PC-3 (cell line): Measurements from ENCODE around the gene KDR. TPM values are rescaled to one million over a fixed set of nuclear protein-coding genes. Genes with fewer than 3 reads are reported as not detected.

Experiments used
- ATAC-seq: fragments of 200-7000 bp; cut with Tn5 transposase; 2 replicates; pipeline ENCODE4 v1.9.1; 2020; ENCODE audit warnings: mild to moderate bottlenecking, moderate library complexity
- BruUV-seq: library from RNA; stranded (reverse); fragments of 400-500 nt; replicated peaks from 2 replicates; lab custom pipeline; 2021; lab: Mats Ljungman, UMichigan
- CTCF ChIA-PET: fragments of 300-600 bp; sonication (Branson Sonifier 250); formaldehyde crosslinking; loops from one replicate; lab custom pipeline; 2022; ENCODE audit warnings: antibody characterized with exemption; lab: Charles Lee
- POLR2A ChIA-PET: fragments of 300-600 bp; sonication (Branson Sonifier 250); formaldehyde crosslinking; loops from one replicate; lab custom pipeline; 2022; ENCODE audit warnings: antibody characterized with exemption; ENCODE audit not compliant: unreplicated experiment; lab: Charles Lee
- DNase-seq: peaks from one replicate; pipeline ENCODE4 v3.0.0-alpha.2; 2015
- H2AFZ ChIP-seq: fragments of 300-600 bp; sonication (generic); 2 replicates; pipeline ENCODE4 v1.6.0; 2016; ENCODE audit warnings: antibody characterized with exemption, low read length
- H3F3A ChIP-seq: fragments of 300-600 bp; sonication (generic); one replicate; pipeline ENCODE4 v1.6.0; 2017; ENCODE audit warnings: antibody characterized with exemption, low read length, control low read depth, mild to moderate bottlenecking; ENCODE audit not compliant: unreplicated experiment
- H3K27ac ChIP-seq: fragments of 300-600 bp; sonication (generic); 2 replicates; pipeline ENCODE4 v1.5.1; 2016; ENCODE audit warnings: mild to moderate bottlenecking, low read length
- H3K27me3 ChIP-seq: fragments of 300-600 bp; sonication (generic); 2 replicates; pipeline ENCODE4 v1.6.1; 2016; ENCODE audit warnings: low read length, mixed read lengths
- H3K36me3 ChIP-seq: fragments of 300-600 bp; sonication (generic); 2 replicates; pipeline ENCODE4 v1.6.1; 2016; ENCODE audit warnings: low read depth, mixed run types, low read length, mixed read lengths
- H3K4me1 ChIP-seq: fragments of 300-600 bp; sonication (generic); 2 replicates; pipeline ENCODE4 v1.5.1; 2016; ENCODE audit warnings: low read length; ENCODE audit not compliant: insufficient read depth
- H3K4me2 ChIP-seq: fragments of 300-600 bp; sonication (generic); 2 replicates; pipeline ENCODE4 v1.6.0; 2016; ENCODE audit warnings: low read length
- H3K4me3 ChIP-seq: fragments of 300-600 bp; sonication (generic); 2 replicates; pipeline ENCODE4 v1.5.1; 2016; ENCODE audit warnings: mild to moderate bottlenecking, low read length, mixed read lengths
- H3K79me2 ChIP-seq: fragments of 300-600 bp; sonication (generic); 2 replicates; pipeline ENCODE4 v1.6.1; 2017; ENCODE audit warnings: low read length, mixed read lengths
- H3K9ac ChIP-seq: fragments of 300-600 bp; sonication (generic); 2 replicates; pipeline ENCODE4 v1.6.0; 2016; ENCODE audit warnings: mild to moderate bottlenecking, low read length
- H3K9me2 ChIP-seq: fragments of 300-600 bp; sonication (generic); replicated peaks from 2 replicates; pipeline ENCODE4 v1.6.1; 2016; ENCODE audit warnings: mixed run types, low read length, mixed read lengths
- H3K9me3 ChIP-seq: fragments of 300-600 bp; sonication (generic); 2 replicates; pipeline ENCODE4 v1.6.1; 2016; ENCODE audit warnings: low read length, mixed read lengths
- H4K20me1 ChIP-seq: fragments of 300-600 bp; sonication (generic); 2 replicates; pipeline ENCODE4 v1.6.1; 2016; ENCODE audit warnings: low read length, mixed read lengths
- CTCF ChIP-seq: fragments of 300-600 bp; sonication (generic); conservative IDR thresholded peaks from 2 replicates; pipeline ENCODE4 v1.5.1; 2017; ENCODE audit warnings: antibody characterized with exemption, low read depth, mild to moderate bottlenecking, low read length
- EZH2 ChIP-seq: fragments of 300-600 bp; sonication (generic); IDR thresholded peaks from one replicate; pipeline ENCODE4 v1.6.1; 2017; ENCODE audit warnings: antibody characterized with exemption, mild to moderate bottlenecking, low read length; ENCODE audit not compliant: unreplicated experiment
- EZH2phosphoT487 ChIP-seq: fragments of 300-600 bp; sonication (generic); IDR thresholded peaks from 2 replicates; pipeline ENCODE4 v1.6.1; 2018; ENCODE audit warnings: mild to moderate bottlenecking, antibody characterized with exemption, low read length, borderline replicate concordance
- intact Hi-C: fragments of 100-400 bp; cut with micrococcal nuclease; formaldehyde crosslinking; loops from 2 replicates; pipeline ENCODE4 v1.9.0; 2023
- total RNA-seq: library from RNA; depleted of rRNA; stranded (reverse); fragments of >200 nt; gene quantifications from 2 replicates; pipeline ENCODE4 v1.2.3, GENCODE V29; 2014

The KDR gene
- total RNA-seq, 1 experiment from 2014 or later, result 0.66 TPM

GRCh38 chr4:55123791-55124190 is 1.6 kb downstream of the KDR start:
- no peak for ATAC-seq

GRCh38 chr4:55122235-55122634 is 3.2 kb downstream of the KDR start:
- DNase-seq (peak; percentile 45), ATAC-seq (peak; percentile 45)
- no peak for TF ChIP-seq EZH2phosphoT487
- TF ChIP-seq EZH2, result no peak
- no peak for TF ChIP-seq CTCF
- intact Hi-C loops, result loop anchor here (5.0 kb wide), 1 partner anchor 200 kb away; no protein-coding TSS in a partner anchor
- Histone ChIP-seq H3K4me1 (peaks cover 11% of the 10 kb centered on the region; the same call in 1 of the 2 replicates), H3K79me2 (no peaks in the 10 kb centered on the region), H3K9ac (no peak overlapping the region), H3K9me2 (no peaks in the 10 kb centered on the region; the same call in 1 of the 2 replicates), H3K4me2 (no peak overlapping the region), H3K9me3 (no peaks in the 10 kb centered on the region), H3K4me3 (no peak overlapping the region), H3K27me3 (0 out of 2 replicates have a peak, but pooled peaks cover 4% of the 10 kb centered on the region), H3K27ac (no peak overlapping the region), H2AFZ (no peak overlapping the region), H3K36me3 (no peaks in the 10 kb centered on the region), H3F3A (no peaks in the 10 kb centered on the region), H4K20me1 (no peaks in the 10 kb centered on the region)
- no TSS peak for BruUV-seq
- ChIA-PET POLR2A (no interaction called here), CTCF (no interaction called here)

More at GRCh38 chr4:55123791-55124190, 1.6 kb downstream of the KDR start:
- no peaks in the 10 kb centered on the region for H3K79me2 ChIP-seq
- H3K9me3 ChIP-seq, result no peaks in the 10 kb centered on the region
- H3K9ac ChIP-seq, result no peak overlapping the region
- no peak overlapping the region for H2AFZ ChIP-seq
- no TSS peak for BruUV-seq
- ChIA-PET CTCF (no interaction called here), POLR2A (no interaction called here)
- H3K9me2 ChIP-seq, result no peaks in the 10 kb centered on the region; the same call in 1 of the 2 replicates
- H3K4me2 ChIP-seq, result no peak overlapping the region
- no peak overlapping the region for H3K27ac ChIP-seq
- H4K20me1 ChIP-seq, result no peaks in the 10 kb centered on the region
- H3K36me3 ChIP-seq, result no peaks in the 10 kb centered on the region
- H3F3A ChIP-seq, result no peaks in the 10 kb centered on the region
- intact Hi-C loops, result loop anchor here (5.0 kb wide), 1 partner anchor 199 kb away; no protein-coding TSS in a partner anchor
- no peak for DNase-seq
- H3K4me3 ChIP-seq, result no peak overlapping the region
- peaks cover 11% of the 10 kb centered on the region; the same call in 1 of the 2 replicates for H3K4me1 ChIP-seq
- H3K27me3 ChIP-seq, result 0 out of 2 replicates have a peak, but pooled peaks cover 4% of the 10 kb centered on the region
- TF ChIP-seq CTCF, result no peak

- no peak overlapping the region for H3K4me3 ChIP-seq
- POLR2A ChIA-PET, result interaction anchor here (0.6 kb wide), 1 partner anchor 325 kb away, joined by 3 read pairs; no protein-coding TSS in a partner anchor
- intact Hi-C loops, result loop anchor here (5.0 kb wide), 1 partner anchor 201 kb away; no protein-coding TSS in a partner anchor
- ATAC-seq, result peak; percentile 16; the same call in 1 of the 2 replicates
- peak overlapping the region; percentile 36 for H3K27ac ChIP-seq
- H3F3A ChIP-seq, result no peaks in the 10 kb centered on the region
- H2AFZ ChIP-seq, result no peak overlapping the region
- no peaks in the 10 kb centered on the region for H3K79me2 ChIP-seq
- no peaks in the 10 kb centered on the region for H3K36me3 ChIP-seq
- peaks cover 11% of the 10 kb centered on the region; the same call in 1 of the 2 replicates for H3K4me1 ChIP-seq
- 0 out of 2 replicates have a peak, but pooled peaks cover 4% of the 10 kb centered on the region for H3K27me3 ChIP-seq
- no peaks in the 10 kb centered on the region for H4K20me1 ChIP-seq
- CTCF ChIA-PET, result no interaction called here
- H3K9ac ChIP-seq, result no peak overlapping the region
- H3K9me2 ChIP-seq, result no peaks in the 10 kb centered on the region; the same call in 1 of the 2 replicates
- TF ChIP-seq EZH2 (no peak), EZH2phosphoT487 (no peak), CTCF (no peak)
- no peak overlapping the region for H3K4me2 ChIP-seq
- DNase-seq, result peak; percentile 29
- no peaks in the 10 kb centered on the region for H3K9me3 ChIP-seq
- BruUV-seq, result no TSS peak
Observed at GRCh38 chr4:55121246-55121645, 4.1 kb downstream of the KDR start.
